ENCODE measurements around the gene MAGI1.
"Not testable (repeated sequence)": the region's sequence is repeated elsewhere in the genome, so short reads cannot be mapped to it uniquely, and the experiment has no call there.

The MAGI1 gene

GRCh38 chr3:65524584-65524983 is 514.1 kb downstream of the MAGI1 start:
- DNase-seq (ENCODE audit: low spot score) = no peak

- DNase-seq (ENCODE audit: low spot score) = no peak
These were observed 514.8 kb downstream of the MAGI1 start for GRCh38 chr3:65523878-65524277.

- DNase-seq (ENCODE audit: low spot score) = no peak
These were observed 517.7 kb downstream of the MAGI1 start for GRCh38 chr3:65521032-65521431.

- no peak for DNase-seq (ENCODE audit: low spot score)
These were observed 521.7 kb downstream of the MAGI1 start for GRCh38 chr3:65516998-65517397.

- not testable (repeated sequence) for DNase-seq (ENCODE audit: low spot score)
These were observed 524.4 kb downstream of the MAGI1 start for GRCh38 chr3:65514317-65514716.

GRCh38 chr3:65509423-65509794 is 529.3 kb downstream of the MAGI1 start:
- not testable (repeated sequence) for DNase-seq (ENCODE audit: low spot score)

- DNase-seq (ENCODE audit: low spot score) = no peak
These were observed 529.8 kb downstream of the MAGI1 start for GRCh38 chr3:65508750-65509422.

GRCh38 chr3:65507437-65507836 is 531.3 kb downstream of the MAGI1 start:
- no peak for DNase-seq (ENCODE audit: low spot score)

GRCh38 chr3:65503776-65504175 is 534.9 kb downstream of the MAGI1 start:
- no peak for DNase-seq (ENCODE audit: low spot score)

GRCh38 chr3:65502526-65502925 is 536.2 kb downstream of the MAGI1 start:
- no peak for DNase-seq (ENCODE audit: low spot score)

GRCh38 chr3:65500398-65501306 is 538.1 kb downstream of the MAGI1 start:
- DNase-seq (ENCODE audit: low spot score) = no peak

GRCh38 chr3:65497846-65498245 is 540.9 kb downstream of the MAGI1 start:
- no peak for DNase-seq (ENCODE audit: low spot score)

- DNase-seq (ENCODE audit: low spot score) = no peak
These were observed 541.5 kb downstream of the MAGI1 start for GRCh38 chr3:65497236-65497635.

- no peak for DNase-seq (ENCODE audit: low spot score)
These were observed 544.8 kb downstream of the MAGI1 start for GRCh38 chr3:65493938-65494337.

GRCh38 chr3:65493371-65493882 is 545.3 kb downstream of the MAGI1 start:
- DNase-seq (ENCODE audit: low spot score) = no peak

- DNase-seq (ENCODE audit: low spot score) = no peak
These were observed 546.5 kb downstream of the MAGI1 start for GRCh38 chr3:65492249-65492648.

- DNase-seq (ENCODE audit: low spot score) = no peak
These were observed 548.6 kb downstream of the MAGI1 start for GRCh38 chr3:65490114-65490513.

- DNase-seq (ENCODE audit: low spot score) = no peak
These were observed 549.5 kb downstream of the MAGI1 start for GRCh38 chr3:65489253-65489652.

- no peak for DNase-seq (ENCODE audit: low spot score)
These were observed 552.8 kb downstream of the MAGI1 start for GRCh38 chr3:65485826-65486469.

GRCh38 chr3:65484964-65485363 is 553.8 kb downstream of the MAGI1 start:
- DNase-seq (ENCODE audit: low spot score) = no peak

GRCh38 chr3:65483480-65483879 is 555.2 kb downstream of the MAGI1 start:
- no peak for DNase-seq (ENCODE audit: low spot score)

- DNase-seq (ENCODE audit: low spot score) = no peak
These were observed 555.7 kb downstream of the MAGI1 start for GRCh38 chr3:65483011-65483410.

GRCh38 chr3:65481085-65481484 is 557.6 kb downstream of the MAGI1 start:
- no peak for DNase-seq (ENCODE audit: low spot score)

Measured in kidney capillary endothelial cell (primary cell).